GM19240 (cell line): ENCODE measurements around the gene PRR9.
"Not testable (repeated sequence)": the region's sequence is repeated elsewhere in the genome, so short reads cannot be mapped to it uniquely, and the experiment has no call there.

ENCODE experiments used
- DNase-seq: peaks from one replicate; pipeline ENCODE4 v3.0.0; 2011; ENCODE audit warnings: low spot score; ENCODE audit not compliant: insufficient read length

PRR9 gene

GRCh38 chr1:153217212-153217611 is at the start of gene PRR9:
PRR9 (plus strand) TSS chr1:153217584; CDS start chr1:153218145, 561 bp downstream.
- no peak for DNase-seq

GRCh38 chr1:153168686-153169085 is 48.7 kb upstream of the PRR9 start:
- no peak for DNase-seq

DNA sequence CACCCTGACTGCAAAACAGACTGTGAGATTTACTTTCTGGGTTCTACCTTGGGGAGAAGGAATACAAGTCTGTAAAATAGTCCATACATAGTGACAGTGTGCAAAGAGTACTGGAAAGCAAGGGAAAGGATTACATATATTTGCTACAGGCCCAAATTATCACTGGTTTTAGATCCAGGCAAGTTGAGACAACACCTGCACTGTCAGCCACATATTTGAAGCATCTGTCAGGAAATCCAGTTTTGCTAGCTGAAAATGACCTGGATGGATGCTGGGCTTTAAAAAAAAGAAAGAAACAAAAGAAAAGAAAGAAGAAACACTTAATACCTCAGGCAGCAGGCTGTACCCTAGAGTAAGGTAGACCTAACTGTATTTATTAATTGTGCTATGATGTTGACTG is 42.8 kb upstream of the PRR9 start:
- no peak for DNase-seq

DNA sequence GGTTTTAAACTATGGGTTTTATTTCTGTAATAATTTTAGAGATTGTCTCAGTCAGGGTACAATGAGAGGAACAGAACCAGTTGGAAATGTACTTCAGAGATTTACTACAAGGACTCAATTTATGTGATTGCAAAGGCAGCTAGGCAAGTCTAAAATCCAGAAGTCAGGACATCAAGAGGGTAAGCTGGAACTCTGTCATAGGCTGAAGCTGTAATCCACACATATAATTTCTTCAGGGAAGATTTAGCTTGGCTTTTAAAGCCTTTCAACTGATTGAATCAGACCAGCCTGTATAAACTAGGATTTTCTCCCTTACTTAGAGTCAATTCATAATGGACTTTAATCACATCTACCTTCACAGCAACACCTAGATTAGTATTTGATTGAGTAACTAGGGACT is 38.5 kb upstream of the PRR9 start:
- DNase-seq: no peak

- DNase-seq: no peak
Observed at GRCh38 chr1:153180556-153180955, 36.8 kb upstream of the PRR9 start.

- DNase-seq: not testable (repeated sequence)
Observed at GRCh38 chr1:153188301-153188700, 29.1 kb upstream of the PRR9 start.

- DNase-seq: no peak
Observed at GRCh38 chr1:153190373-153190772, 27.0 kb upstream of the PRR9 start.

DNA sequence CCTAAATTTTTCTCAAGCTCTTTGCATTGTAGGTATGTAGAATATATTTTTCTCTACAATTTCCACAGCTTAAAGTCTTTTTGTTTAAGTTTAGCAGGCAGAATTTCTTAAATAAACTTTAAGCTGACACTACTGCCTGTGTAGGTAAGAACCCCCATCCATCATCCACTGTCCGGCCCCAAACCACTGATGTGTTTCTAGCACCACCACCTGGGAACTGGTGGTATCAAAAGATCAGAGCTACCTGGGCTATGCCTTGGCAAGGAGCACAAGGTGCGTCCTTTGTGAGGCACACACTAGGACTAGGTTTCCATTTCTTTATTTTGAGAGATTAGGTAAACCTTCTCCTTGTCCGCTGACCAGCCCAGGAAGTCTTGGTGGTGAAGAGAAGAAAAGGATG is 24.7 kb upstream of the PRR9 start:
- DNase-seq: no peak

- DNase-seq: no peak
Observed at GRCh38 chr1:153194331-153195050, 22.9 kb upstream of the PRR9 start.

DNA sequence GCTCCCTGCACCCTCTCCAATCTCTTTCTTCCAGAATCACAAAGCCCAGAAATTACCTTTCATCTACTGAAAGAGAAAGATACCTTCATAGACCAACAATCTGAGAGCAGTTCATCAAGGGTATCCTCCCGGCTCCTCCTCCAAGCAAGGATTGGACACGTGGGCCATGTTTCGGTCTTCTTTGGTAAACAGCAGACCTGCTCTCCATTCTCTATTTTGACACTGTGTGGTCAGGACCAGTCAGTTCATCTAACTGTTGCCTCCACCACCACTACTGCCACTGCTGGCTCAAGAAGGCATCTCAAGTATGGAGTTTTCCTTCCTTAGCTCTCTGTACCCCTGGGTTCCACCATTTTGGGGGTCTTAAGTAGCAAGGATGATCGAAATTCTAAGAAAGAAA is 22.2 kb upstream of the PRR9 start:
- no peak for DNase-seq

GRCh38 chr1:153202006-153202405 is 15.4 kb upstream of the PRR9 start:
- DNase-seq: no peak

DNA sequence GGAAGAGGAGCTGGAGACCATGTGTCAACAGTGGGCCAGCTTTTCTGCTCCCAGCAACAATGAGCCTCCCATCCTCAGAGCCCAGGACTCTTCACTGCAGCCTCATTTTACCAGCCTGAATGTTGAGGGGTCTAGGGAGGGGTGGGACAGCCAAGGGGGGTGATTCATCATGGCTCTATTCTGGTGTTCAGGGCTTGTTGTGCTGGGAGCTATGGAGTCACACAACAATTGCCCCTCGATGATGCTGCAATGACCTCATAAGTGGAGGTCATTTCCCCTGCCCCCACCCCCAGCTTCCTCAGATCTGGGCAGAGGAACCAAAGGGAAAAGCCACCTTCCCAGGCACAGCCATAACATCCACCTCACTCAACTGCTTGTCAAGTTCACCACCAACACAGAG is 14.3 kb upstream of the PRR9 start, which contains the start of gene LELP1:
Gene LELP1 (plus strand): TSS at position 301 of the 400 bp plus-strand sequence. CDS start 1,278 bp downstream, outside the sequence.
- DNase-seq: no peak

DNA sequence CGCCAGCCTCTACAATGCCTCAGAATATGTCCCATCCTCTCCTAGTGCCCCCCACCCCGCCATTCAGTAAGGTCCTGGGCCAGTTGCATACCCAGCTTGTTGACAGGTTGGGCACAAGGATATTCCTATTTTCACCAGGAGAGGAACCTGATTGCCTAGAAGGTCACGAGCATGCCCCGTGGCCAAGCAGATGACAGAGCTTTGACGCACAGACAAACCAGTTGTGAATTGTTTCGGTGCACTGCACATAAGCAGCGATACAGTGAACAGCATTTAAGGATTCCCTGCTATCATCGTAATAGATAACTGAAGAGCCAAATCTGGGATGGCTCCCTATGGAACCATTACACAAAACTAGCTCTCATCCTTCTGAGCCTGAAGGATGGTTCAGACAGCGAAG is 10.8 kb upstream of the PRR9 start:
- DNase-seq: no peak

DNA sequence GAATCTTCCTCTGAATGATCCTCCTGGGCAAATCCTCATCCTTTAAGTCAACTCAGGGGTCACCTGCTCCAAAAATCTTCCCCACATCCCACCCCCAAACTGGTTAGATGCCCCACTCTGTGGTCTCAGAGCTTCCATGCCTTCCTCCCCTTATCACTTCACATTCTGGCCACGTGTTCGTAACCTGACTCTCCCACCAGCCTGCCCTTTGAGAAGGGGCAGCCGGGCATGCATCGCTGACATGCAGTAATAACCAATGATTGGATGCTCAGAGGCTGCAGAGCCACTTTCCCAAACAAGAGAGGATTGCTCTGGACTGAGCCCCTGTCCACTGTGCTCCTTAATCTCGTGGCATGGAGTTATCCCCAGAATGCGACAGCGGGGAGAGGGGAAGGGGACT is 7.2 kb upstream of the PRR9 start:
- DNase-seq: no peak

DNA sequence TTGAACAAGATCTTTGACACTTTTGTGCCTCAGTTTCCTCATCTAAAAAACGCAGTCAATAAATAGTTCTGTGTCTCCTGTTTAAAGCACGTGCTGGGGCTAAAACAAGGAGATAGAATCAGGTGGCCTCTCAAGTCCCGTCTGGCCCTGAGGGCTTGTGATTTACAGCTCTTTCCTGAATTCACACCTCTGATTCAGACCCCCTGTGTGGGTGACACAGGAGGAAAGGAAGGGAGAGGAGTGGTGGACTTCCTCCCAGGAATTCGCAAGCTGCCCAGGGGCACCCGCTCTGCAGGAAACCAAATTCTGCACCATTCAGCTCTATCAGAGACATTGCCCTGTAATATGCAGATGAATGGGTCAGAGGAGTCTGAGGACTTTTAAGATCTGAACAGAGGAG is 5.2 kb upstream of the PRR9 start:
- DNase-seq: no peak

GRCh38 chr1:153213519-153213918 is 3.9 kb upstream of the PRR9 start:
- no peak for DNase-seq

DNA sequence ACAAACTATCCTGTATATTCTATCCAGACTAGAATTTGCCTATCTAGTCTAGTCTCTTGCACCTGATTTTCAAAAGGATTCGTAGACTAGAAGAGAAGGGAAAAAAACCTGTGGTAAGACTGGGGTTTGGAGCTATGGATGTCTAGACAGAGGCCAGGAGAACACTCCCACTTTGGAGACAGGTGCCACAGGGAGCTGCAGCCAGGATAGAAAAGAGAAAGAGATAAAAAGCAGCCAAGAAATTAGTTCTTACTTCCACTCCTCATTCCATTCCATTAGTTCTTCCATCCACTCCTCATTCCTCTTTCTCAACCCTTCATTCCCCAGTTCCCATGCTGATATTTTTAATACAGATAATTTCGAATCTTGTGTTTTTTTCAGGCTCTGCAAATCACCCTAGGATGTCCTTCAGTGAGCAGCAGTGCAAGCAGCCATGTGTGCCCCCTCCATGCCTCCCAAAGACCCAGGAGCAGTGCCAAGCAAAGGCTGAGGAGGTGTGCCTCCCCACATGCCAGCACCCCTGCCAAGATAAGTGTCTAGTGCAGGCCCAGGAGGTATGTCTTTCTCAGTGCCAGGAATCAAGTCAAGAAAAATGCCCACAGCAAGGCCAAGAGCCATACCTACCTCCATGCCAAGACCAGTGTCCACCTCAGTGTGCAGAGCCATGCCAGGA is 496 bp downstream of the PRR9 start:
- DNase-seq: no peak

DNA sequence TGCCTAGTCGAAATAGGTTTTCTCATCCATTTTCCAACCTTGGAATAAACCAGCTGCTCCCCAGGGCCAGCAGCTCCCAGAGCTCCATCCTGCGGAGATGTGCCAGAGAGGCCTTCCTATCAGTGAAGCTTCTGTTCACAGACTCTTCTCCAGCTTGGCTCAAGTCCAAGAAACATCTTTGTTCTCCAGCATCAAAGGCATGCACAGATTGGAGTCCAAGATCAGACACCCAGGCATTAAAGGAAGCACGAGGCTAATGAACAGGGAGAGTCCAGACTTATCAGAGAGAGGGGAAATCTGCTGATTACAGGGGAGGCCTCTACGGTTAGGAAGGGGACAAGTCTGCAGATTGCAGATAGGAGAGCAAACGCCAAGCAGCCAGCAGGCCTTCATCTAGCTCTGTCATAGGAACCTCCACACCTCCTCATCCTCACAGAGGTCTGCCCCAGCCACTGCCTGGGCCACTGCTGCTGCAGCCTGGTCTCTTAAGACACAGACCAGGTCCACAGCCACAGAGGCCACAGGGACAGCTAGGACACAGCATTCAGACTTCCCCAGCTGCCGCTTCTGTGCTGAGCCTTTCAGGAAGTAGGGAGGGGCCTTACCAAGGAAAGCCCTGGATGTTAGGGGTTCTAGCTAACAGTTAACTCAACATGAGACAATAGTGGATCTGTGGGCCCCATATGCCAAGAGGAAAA is 3.4 kb downstream of the PRR9 start:
- no peak for DNase-seq

DNA sequence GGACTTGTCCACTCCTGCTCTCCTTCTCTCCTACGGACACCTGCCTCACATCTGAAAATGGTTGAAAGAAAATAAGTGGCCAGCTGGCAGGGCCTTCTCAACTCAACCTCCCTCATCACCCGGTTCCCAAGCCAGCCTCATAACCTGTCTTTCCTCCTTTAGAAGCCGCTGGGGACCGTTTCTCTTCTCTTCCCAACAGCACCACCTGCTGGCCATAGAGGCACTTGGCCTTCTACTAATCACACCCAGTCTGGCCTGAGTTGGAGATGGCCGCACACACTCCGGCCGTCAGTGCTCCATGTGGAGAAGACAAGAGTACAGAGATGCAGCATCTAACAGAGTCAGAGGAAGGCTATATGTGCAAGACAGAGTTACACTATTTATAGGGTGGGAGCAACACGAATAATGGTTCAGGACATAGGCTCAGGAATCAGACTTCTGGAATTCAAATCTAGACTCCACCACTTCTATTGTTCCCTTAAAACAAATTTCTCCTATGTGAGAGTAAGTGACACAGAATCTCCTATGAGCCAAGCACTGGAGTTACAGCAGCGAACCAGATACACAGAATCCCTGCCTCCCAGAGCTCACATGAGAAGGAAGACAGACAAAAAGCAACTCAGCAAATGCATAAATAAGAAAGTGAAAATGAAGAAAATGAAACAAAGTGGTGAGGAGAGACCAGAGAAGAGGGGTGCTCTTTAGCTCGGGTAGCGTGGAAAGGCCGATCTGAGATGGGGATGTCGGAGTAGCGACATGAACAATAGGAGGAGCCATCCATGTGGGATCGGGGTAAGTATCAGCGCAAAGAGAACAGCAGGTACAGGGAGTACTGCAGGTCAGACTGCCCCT is 5.9 kb downstream of the PRR9 start:
- DNase-seq: not testable (repeated sequence)

DNA sequence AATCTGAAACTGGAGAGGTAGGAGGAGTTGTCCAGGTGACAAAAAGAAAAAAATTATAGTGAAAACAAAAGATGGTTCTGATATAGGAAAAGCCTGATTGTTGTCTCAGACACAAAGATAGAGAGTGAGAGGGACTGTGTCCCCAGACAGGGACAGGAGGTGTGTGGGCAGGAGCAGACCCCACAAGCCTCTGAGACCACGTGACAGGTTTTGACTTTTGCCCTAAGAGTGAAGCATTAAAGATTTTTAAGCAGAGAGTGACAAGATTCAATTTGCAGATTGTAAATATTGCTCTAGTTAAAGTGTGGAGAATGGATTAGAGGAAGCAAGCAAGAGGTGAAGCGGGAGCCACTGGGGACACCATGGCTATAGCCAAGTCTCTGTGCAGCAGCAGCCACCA is 10.4 kb downstream of the PRR9 start:
- DNase-seq: no peak

GRCh38 chr1:153228491-153228890 is 11.1 kb downstream of the PRR9 start:
- no peak for DNase-seq
